ENCODE data around the gene BCAS3.
"Not testable (repeated sequence)": the region's sequence is repeated elsewhere in the genome, so short reads cannot be mapped to it uniquely, and the experiment has no call there.

BCAS3 gene

DNA sequence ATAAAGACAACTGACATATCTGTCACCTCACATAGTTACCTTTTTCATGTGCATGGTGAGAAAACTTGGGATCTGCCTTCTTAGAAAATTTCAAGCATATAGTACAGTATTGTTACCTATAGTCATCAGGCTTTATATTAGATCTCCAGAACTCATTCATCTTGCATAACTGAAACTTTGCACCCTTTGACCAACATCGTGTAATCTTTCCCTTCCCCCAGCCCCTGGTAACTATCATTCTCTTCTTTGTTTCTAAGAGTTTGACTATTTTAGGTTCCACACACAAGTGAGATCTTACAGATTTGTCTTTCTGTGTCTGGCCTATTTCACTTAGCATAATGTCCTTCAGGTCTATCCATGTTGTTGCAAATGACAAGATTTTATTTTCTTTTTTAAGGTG lies 751.6 kb downstream of the BCAS3 start:
- DNase-seq (ENCODE audit: low read depth), result no peak
- H3K4me3 ChIP-seq (ENCODE audit: low read length), result no peak overlapping the region
- TF ChIP-seq, protein P1, sequence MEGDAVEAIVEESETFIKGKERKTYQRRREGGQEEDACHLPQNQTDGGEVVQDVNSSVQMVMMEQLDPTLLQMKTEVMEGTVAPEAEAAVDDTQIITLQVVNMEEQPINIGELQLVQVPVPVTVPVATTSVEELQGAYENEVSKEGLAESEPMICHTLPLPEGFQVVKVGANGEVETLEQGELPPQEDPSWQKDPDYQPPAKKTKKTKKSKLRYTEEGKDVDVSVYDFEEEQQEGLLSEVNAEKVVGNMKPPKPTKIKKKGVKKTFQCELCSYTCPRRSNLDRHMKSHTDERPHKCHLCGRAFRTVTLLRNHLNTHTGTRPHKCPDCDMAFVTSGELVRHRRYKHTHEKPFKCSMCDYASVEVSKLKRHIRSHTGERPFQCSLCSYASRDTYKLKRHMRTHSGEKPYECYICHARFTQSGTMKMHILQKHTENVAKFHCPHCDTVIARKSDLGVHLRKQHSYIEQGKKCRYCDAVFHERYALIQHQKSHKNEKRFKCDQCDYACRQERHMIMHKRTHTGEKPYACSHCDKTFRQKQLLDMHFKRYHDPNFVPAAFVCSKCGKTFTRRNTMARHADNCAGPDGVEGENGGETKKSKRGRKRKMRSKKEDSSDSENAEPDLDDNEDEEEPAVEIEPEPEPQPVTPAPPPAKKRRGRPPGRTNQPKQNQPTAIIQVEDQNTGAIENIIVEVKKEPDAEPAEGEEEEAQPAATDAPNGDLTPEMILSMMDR (IDR thresholded peaks at IDR 0.05; ENCODE audit: insufficient read depth, low read depth, low read length, missing control alignments), result no peak

DNA sequence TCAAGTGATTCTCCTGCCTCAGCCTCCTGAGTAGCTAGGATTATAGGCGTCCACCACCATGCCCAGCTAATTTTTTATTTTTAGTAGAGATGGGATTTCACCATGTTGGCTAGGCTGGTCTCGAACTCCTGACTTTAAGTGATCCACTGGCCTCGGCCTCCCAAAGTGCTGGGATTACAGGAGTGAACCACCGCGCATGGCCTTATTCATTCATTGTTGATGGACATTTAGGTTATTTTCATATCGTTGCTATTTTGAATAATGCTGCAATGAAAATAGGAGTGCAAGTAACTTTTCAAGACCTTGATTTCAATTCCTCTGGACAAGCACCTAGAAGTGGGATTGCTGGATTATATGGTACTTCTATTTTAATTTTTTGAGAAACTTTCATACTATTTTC lies 752.2 kb downstream of the BCAS3 start:
- DNase-seq (ENCODE audit: low read depth); H3K4me3 ChIP-seq (ENCODE audit: low read length): not testable (repeated sequence)

DNA sequence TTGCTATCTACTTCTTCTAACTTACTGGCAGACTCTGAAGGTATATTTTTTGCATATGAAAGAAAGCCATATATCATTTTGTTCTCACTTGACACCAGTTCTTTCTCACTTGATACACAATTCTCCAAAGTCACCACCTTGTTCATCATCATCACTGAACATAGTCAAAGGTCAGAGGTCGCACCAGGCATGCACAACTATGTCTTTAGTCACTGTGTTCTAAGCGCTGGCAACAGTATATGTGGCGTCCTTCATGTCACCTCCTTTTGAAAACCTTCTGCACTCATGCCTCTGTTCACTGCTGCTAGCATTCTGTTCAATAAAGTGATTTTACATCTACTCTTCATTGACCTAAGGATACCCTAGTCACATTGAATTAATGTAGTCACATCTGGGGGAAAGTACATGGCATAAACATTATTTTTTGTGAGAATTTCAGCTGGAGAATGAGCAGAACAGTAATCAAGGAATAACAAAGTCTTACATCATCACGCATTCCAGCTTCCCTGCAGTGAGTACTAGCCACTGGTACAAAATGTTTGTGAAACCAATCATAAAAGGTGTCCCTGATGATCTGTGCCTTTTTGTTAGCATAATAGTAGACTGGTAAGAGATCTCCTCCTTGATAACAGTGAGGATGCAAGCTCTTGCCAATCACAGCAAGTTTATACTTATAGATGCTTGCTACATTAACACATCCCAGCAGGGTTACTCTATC lies 754.1 kb downstream of the BCAS3 start:
- TF ChIP-seq, protein P1 (IDR thresholded peaks at IDR 0.05; ENCODE audit: insufficient read depth, low read depth, low read length, missing control alignments), result no peak
- no peak for DNase-seq (ENCODE audit: low read depth)
- no peak overlapping the region for H3K4me3 ChIP-seq (ENCODE audit: low read length)

DNA sequence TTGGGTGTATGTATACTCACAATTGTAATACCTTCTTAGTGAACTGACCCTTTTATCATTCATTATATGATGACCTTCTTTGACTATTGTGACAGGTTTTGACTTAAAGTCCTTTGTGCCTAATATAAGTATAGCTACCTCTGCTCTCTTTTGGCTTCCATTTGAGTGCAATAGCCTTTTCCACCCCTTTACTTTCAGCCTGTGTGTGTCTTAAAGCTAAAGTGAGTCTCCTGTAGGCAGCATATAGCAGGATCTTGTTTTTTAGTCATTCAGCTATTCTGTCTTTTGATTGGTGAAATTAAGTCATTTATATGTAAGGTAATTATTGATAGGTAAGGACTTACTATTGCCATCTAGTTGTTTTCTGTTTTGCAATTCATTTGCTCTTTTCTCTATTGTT lies 758.6 kb downstream of the BCAS3 start:
- no peak for DNase-seq (ENCODE audit: low read depth)
- TF ChIP-seq, protein P1 (IDR thresholded peaks at IDR 0.05; ENCODE audit: insufficient read depth, low read depth, low read length, missing control alignments), result no peak
- H3K4me3 ChIP-seq (ENCODE audit: low read length), result no peak overlapping the region

DNA sequence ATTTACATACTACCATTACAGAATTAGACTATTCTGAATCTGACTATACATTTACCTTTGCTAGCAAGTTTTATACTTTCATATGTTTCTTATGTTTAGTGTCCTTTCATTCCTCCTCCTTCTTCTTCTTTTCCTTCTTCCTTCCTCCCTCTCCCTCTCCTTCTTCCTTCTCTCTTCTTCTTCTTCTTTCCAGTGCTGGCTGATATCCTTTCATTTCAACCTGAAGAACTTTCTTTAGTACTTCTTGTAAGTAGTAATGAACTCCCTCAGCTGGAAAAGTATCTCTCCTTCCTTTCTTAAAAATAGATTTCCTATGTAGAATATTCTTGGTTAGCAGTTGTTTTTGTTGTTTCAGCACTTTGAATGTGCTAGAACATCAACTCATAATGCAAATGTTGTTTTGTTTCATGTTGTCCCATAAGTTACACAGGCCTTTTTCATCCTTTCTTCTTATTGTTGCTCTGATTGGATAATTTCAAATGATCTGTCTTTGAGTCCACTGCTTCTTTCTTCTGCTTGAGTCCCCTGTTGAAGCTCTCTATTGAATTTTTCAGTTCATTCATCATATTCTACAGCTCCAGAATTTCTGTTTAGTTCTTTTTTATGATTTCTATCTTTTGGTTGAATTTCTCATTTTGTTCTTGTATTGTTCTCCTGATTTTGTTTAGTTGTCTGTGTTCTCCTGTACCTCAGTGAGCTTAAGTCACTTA lies 759.5 kb downstream of the BCAS3 start:
- TF ChIP-seq, protein P1 (IDR thresholded peaks at IDR 0.05; ENCODE audit: insufficient read depth, low read depth, low read length, missing control alignments), result no peak
- DNase-seq (ENCODE audit: low read depth), result no peak
- no peak overlapping the region for H3K4me3 ChIP-seq (ENCODE audit: low read length)

DNA sequence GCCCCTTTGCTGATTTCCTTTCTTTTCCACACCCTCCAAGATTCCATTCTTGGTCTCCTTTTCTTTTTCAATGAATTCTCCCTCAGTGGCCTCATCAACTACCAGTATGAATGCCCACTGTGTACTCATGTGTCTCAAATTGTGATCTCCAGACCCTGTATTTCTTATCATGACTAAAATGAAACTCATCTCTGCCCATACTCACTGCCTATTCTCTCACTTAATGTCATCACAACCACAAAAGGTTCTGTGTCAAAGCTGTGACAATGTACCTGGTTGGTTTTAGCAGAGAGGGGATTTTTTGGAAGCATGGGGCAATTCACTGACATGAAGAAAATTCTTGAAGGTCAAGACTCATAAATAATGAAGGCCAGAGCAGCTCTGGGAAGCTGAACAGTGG lies 763.0 kb downstream of the BCAS3 start:
- TF ChIP-seq, protein P1 (IDR thresholded peaks at IDR 0.05; ENCODE audit: insufficient read depth, low read depth, low read length, missing control alignments), result no peak
- no peak for DNase-seq (ENCODE audit: low read depth)
- H3K4me3 ChIP-seq (ENCODE audit: low read length), result no peak overlapping the region

DNA sequence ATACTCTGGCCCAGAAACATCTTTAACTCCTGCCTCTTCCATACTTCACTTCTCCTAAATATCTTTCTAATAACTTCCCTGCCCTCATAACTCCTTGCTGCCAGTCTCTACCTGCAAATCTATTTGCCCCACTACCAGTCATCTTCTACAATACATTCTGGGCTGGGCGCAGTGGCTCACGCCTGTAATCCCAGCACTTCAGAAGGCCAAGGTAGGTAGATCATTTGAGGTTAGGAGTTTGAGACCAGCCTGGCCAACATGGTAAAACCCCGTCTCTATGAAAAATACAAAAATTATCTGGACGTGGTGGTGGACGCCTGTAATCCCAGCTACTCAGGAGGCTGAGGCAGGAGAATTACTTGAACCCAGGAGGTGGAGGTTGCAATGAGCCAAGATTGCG lies 763.9 kb downstream of the BCAS3 start:
- DNase-seq (ENCODE audit: low read depth), result not testable (repeated sequence)

More for the DNA sequence above, 763.9 kb downstream of the BCAS3 start:
- not testable (repeated sequence) for H3K4me3 ChIP-seq (ENCODE audit: low read length)
